WERI-Rb-1 (cell line): ENCODE results near the gene SLC24A4.

Experiments
- DNase-seq: peaks from one replicate; pipeline ENCODE4 v3.0.0-alpha.2; 2020
- H3K27ac ChIP-seq: fragments of 250-450 bp; sonication (Bioruptor Pico); 2 replicates; pipeline ENCODE4 v1.5.1; 2020; ENCODE audit warnings: mild to moderate bottlenecking, moderate library complexity
- H3K27me3 ChIP-seq: fragments of 250-450 bp; sonication (Bioruptor Pico); 2 replicates; pipeline ENCODE4 v1.5.1; 2021; ENCODE audit warnings: mild to moderate bottlenecking, low read depth, moderate library complexity; ENCODE audit not compliant: insufficient read depth, severe bottlenecking
- H3K36me3 ChIP-seq: fragments of 250-450 bp; sonication (Bioruptor Pico); 2 replicates; pipeline ENCODE4 v1.5.1; 2020; ENCODE audit warnings: mild to moderate bottlenecking, moderate library complexity
- H3K4me3 ChIP-seq: 2 replicates; pipeline ENCODE4 v1.5.1; 2011; ENCODE audit warnings: low read depth, mild to moderate bottlenecking, control low read depth, low read length
- H3K9me3 ChIP-seq: fragments of 250-450 bp; sonication (Bioruptor Pico); 2 replicates; pipeline ENCODE4 v1.5.1; 2021; ENCODE audit warnings: mild to moderate bottlenecking, moderate library complexity; ENCODE audit not compliant: severe bottlenecking
- TF ChIP-seq, protein P1 (sequence below): IDR thresholded peaks from 2 replicates; pipeline ENCODE4 v1.5.1; 2011; ENCODE audit warnings: low read depth, mild to moderate bottlenecking, control low read depth, inconsistent platforms, low read length

The SLC24A4 gene

DNA sequence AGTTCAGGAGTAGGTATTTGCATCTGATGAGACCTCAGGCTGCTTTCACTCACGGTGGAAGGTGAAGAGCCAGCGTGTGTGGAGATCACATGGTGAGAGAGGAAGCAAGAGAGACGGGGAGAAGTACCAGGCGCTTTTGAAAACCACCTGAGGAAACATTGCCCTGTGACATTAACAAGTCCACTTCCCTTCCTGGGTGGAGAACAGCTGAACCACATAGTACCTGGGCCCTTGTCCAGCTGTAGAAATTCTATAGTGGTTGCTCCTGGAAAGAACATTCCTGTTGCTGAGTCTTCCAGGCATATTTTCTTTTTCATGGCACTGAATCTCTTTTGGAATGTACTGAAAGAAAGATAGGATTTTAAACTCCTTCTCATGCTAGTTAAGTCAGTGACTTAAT lies 103.3 kb downstream of the SLC24A4 start:
- DNase-seq = no peak
- H3K27ac ChIP-seq = no peak overlapping the region
- no peak overlapping the region for H3K4me3 ChIP-seq
- H3K27me3 ChIP-seq = no peaks in the 10 kb centered on the region
- peaks cover 10% of the 10 kb centered on the region for H3K9me3 ChIP-seq
- TF ChIP-seq, protein P1, sequence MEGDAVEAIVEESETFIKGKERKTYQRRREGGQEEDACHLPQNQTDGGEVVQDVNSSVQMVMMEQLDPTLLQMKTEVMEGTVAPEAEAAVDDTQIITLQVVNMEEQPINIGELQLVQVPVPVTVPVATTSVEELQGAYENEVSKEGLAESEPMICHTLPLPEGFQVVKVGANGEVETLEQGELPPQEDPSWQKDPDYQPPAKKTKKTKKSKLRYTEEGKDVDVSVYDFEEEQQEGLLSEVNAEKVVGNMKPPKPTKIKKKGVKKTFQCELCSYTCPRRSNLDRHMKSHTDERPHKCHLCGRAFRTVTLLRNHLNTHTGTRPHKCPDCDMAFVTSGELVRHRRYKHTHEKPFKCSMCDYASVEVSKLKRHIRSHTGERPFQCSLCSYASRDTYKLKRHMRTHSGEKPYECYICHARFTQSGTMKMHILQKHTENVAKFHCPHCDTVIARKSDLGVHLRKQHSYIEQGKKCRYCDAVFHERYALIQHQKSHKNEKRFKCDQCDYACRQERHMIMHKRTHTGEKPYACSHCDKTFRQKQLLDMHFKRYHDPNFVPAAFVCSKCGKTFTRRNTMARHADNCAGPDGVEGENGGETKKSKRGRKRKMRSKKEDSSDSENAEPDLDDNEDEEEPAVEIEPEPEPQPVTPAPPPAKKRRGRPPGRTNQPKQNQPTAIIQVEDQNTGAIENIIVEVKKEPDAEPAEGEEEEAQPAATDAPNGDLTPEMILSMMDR = no peak
- no peaks in the 10 kb centered on the region for H3K36me3 ChIP-seq

DNA sequence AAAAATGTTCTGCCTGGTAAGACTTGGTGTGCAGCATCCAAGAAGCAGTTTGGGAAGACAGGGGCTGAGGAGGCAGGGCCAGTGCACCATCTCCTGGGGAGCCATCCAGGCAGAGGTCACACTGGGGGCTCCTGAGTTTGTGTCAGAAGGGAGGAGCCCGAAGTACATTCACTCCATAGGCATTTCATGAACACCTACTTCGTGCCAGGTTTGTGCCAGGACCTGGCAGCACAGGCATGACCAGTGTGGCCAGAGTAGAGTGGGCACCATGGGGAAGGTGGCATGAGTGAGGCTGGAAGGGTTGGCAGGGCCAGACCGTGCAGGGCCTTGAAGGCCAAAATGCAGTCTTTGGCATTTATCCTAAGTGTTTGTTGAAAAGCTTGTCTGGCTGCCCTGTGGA lies 104.1 kb downstream of the SLC24A4 start:
- H3K36me3 ChIP-seq = no peaks in the 10 kb centered on the region
- TF ChIP-seq, protein P1 = no peak
- no peaks in the 10 kb centered on the region for H3K27me3 ChIP-seq
- H3K9me3 ChIP-seq = peaks cover 10% of the 10 kb centered on the region
- no peak overlapping the region for H3K27ac ChIP-seq
- no peak overlapping the region for H3K4me3 ChIP-seq
- no peak for DNase-seq

DNA sequence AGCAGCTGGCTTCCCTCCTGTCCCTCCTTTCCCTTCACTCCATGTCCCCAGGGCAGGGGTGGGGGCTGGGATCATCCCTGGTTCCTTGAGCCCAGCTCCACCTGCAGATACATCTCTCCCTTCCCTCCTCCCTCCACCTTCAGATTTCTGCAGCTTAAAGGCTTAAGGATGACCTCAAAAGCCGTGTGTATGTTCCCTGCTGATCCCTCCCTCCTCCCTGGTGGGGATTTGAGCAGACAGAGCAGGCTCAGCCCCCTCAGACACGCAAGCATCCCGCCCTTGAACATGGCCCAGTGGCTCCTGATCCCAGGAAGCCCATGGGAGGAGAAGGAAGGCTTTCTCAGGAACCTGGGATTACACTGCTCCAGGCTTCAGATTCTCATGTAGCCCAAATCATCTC lies 107.7 kb downstream of the SLC24A4 start:
- DNase-seq = peak; percentile 94
- Histone ChIP-seq H3K27ac (peak overlapping the region; percentile 72), H3K27me3 (no peaks in the 10 kb centered on the region), H3K36me3 (no peaks in the 10 kb centered on the region), H3K4me3 (peak overlapping the region; percentile 36), H3K9me3 (peaks cover 18% of the 10 kb centered on the region)
- TF ChIP-seq, protein P1 = no peak

DNA sequence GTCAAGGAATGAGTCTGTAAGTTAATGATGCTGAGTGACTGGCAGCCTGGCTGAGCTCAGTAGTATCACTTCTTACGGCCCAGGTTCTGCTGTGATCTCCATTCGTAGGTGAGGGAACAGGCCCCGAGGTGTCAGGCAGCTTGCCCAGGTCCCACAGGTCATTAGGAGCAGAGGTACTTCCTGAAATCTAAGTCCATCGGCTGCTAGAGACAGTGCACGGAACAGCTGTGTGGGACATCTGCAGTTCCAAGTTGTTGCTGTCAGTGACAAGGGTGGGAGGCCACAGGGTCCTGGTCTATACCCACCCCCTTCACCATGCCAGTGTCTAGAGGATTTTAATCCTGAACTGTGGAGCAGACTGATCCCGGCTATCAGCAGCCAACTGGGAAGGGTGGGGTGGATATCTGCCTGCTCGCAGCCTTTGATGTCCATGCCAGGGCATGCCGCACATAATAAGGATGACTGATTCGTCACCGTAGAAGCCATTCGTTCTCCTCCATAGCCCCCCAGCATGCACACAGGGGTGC lies 108.3 kb downstream of the SLC24A4 start:
- Histone ChIP-seq H3K36me3 (no peaks in the 10 kb centered on the region), H3K4me3 (peak overlapping the region; percentile 36), H3K27me3 (no peaks in the 10 kb centered on the region), H3K9me3 (peaks cover 18% of the 10 kb centered on the region), H3K27ac (peak overlapping the region; percentile 72)
- TF ChIP-seq, protein P1 = no peak
- peak; percentile 47 for DNase-seq

DNA sequence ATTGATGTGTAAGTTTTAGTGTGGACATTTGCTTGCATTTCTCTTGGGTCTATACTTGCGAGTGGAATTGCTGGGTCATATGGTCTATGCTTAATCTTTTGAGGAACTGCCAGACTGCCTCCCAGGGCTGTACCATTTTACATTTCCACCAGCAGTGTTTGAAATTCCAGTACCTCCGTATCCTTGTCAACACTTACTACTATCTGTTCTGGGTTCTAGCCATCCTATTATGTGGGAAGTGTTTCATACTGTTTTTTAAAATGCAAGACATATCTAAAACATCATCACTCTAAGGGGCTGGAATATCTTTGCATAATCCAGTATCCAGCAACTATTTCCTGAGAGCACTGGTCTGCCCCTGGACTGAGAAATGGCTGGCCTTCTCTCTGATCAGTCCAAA lies 110.4 kb downstream of the SLC24A4 start:
- H3K27me3 ChIP-seq = no peaks in the 10 kb centered on the region
- no peak overlapping the region for H3K27ac ChIP-seq
- no peaks in the 10 kb centered on the region for H3K36me3 ChIP-seq
- DNase-seq = no peak
- TF ChIP-seq, protein P1 = no peak
- no peak overlapping the region for H3K4me3 ChIP-seq
- H3K9me3 ChIP-seq = peaks cover 10% of the 10 kb centered on the region

DNA sequence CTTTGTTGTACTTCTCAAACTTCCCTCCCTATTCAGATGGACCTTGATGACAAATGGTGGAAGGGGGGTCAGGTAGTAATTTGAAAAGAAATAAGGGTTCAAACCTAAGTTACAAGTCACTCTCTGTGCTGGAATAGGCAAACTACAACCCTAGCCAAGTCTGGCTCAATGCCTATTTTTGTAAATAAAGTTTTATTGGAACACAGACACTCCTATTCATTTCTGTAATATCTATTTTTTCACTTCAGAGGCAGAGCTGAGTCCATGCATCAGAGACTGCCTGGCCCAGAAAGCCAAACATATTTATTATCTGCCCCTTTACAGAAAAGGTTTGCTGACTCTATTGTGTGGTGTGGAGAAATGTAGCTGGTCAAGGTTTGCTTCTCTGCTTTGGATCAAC lies 112.2 kb downstream of the SLC24A4 start:
- Histone ChIP-seq H3K27ac (peak overlapping the region; percentile 58), H3K27me3 (no peaks in the 10 kb centered on the region), H3K9me3 (peaks cover 8% of the 10 kb centered on the region), H3K36me3 (no peaks in the 10 kb centered on the region), H3K4me3 (no peak overlapping the region)
- DNase-seq = no peak
- TF ChIP-seq, protein P1 = no peak
